ENCODE measurements around the gene DNAH8.

DNAH8 gene

DNA sequence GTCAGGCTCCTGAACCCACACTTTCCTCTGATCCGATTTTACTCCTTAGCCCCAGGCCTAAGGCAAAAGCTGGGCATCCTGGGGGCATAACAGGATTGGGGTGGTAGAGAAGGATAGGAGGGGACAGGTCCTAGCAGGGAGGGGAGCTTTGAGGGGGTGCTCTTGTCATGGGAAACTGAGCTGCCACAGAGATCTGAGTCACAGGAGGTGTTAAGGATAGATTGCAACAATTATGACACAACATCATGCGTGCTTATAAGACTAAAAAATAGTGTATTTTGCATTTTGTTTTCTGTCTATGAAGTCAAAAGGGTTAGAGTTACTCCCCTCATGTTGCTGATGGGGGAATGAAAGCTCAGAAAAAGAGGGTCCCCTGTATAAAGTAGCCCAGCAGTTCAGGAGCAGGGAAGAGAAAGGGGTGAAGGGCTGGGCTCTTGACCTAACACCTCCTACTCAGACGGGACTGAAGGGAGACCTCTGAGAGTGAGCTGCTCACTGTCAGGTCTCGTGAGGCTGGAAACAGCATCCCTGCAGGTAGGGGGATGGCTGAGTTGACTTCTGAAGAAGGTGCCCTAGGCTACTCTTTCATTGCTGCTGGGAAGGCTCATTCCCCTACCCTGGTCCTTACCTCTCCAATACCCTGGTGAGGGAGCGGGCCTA is 335.5 kb downstream of the DNAH8 start:
- DNase-seq (ENCODE audit: low read depth, low spot score): no peak

DNA sequence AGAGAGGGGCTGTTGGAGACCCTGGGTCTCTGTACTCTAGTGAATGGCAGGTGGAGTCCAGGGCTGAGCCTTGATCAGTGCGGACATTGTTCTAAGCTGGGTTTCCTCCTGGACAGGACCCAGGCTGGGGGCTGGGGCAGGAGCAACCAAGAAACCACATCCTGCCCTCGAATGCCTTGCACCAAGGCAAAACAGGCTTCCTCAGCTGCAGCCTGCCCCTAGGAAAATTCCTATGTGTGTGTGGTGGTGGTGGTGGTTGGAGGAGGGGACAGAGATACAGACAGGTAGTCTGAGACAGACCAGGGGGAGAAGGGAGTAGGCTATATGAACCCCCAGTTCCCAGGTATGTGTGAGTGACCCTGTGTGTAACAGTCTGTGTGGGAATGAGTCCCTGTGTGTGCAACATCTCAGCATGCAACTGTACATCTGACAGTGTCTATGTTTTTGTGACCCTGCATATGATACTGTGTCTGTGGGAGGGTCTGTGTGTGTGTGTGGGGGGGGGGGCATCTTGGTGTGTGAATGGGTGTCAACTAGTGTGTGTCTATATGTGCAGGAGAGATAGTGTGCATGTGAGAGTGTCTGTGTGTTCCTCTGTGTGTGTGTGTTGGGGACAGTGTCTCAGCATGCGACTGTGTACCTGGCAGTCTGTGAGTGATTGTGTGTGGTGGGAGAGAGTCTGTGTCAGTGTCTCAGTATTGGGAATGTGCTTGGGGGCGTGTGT is 336.4 kb downstream of the DNAH8 start:
- DNase-seq (ENCODE audit: low read depth, low spot score): no peak

DNA sequence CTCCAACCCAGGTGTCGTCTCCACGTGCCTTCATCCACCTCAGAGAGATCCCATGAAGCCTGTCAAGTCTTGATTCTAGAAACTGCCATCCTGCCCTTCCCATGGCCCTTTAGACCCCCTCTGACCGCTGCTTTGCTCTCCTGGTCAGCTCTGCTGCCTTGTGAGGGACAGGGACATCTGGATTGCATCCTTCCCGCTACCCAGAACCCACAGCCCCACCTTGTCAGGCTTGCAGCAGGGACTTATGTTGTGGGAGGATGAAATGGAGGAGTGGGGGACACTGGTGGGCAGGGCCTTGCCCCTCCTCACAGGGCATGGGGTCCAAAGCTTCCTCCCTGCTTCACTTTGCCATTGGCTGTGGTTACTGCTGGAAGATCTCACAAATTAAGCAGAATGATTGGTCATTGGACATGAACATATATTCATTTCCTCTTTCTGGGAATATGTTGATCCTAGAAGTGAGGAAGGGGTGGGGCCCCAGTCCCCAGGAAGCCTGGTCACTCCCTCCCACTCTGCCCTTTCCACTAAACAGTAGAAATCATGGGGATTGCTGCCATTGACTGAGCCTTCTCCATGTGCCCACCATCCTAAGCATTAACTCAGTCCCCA is 338.0 kb downstream of the DNAH8 start:
- DNase-seq (ENCODE audit: low read depth, low spot score): no peak

DNA sequence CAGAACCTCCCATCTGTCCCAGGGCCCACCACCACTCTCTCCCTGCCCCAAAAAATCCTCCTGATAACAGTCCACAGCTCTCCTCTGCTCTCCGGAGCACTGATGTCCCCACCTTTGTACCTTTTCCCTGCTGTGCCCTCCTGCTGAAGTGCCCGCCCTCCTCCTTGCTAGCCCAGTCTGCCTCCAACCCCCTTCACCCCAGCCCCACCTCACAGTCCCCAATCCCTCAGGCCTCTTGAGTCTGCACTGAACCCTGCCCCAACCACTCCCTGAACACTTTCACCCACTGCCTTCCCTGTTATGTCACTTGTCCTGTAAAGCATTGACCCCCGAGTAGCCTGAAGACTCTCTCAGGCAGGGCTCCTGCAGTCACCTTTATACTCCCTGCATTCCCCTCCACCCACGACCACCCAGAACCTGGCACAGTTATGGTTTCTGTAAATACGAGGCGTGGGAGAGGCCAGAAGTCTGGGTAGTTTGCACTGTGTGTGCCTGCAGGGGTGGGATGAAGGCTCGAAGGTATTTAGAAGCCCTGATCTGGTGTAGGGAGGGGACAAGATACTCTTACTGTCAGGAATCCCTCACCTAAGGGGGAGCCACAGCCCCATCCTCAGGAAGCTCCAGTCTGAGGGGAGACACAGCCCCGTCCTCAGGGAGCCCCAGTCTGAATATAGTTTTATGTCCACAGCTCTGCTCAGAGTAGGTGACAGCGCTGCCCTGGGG is 338.9 kb downstream of the DNAH8 start:
- DNase-seq (ENCODE audit: low read depth, low spot score): no peak

DNA sequence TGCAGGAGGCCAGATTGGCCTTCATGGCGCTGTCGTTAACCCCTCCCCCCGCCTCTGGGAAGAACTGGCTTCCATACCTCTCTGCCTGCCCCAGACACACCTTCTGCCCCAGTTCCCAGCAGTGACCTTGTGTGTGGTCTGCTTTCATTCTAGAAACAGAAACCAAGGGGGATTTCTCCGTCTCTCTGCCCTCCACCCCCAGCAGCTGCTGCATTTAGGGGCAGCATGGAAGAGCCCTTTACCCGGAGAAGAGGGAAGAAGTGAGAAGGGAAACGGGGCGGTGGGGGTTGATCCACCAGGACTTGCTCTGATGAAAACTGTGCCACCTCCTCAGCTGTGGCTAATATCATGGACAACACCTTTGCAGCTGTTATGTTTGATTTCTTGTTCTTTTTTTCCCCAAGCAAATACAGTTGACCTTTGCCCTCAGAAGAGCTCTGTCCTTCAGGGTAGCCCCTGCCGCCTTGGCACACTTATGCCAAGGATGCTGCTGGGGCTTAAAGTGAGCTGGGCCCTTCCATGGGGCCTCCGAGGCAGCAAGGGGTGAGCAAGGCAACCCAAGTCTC is 339.5 kb downstream of the DNAH8 start:
- DNase-seq (ENCODE audit: low read depth, low spot score): no peak

DNA sequence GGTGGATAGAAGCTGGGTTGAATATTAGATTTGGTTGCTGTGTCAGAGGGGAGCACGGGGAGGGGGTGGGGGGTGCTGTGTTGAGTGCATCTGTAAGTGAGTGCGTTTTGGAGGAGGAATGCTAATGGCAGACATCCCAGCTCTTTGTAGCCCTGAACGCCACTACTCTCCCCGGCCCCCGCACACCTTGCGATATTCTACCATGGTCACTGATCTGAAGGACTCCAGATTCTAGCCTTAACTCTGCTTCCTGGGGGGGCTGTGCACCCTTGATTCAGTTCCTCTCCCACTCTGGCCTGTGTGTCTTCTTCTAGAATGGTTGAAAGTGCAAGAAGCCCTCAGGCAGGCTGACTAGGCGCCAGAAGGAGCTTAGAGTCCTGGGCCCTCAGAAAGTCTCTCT is 340.6 kb downstream of the DNAH8 start:
- no peak for DNase-seq (ENCODE audit: low read depth, low spot score)

DNA sequence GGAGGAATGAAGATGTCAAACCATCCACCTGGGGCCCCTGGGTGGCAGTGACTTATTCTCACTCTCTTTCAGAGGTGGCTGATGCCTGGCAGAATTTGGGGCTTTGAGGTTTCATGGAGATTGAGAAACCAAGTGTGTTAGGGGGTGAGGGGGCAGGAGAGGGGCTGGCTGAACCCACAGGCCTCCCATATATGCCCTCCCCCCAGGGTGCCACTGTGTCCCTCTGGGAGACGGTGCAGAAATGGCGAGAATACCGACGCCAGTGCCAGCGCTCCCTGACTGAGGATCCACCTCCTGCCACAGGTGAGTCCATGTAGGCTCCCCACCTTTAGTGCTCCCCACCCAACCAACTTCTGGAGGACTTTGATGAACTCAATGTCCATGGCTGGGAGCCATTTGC is 341.1 kb downstream of the DNAH8 start:
- DNase-seq (ENCODE audit: low read depth, low spot score): no peak

DNA sequence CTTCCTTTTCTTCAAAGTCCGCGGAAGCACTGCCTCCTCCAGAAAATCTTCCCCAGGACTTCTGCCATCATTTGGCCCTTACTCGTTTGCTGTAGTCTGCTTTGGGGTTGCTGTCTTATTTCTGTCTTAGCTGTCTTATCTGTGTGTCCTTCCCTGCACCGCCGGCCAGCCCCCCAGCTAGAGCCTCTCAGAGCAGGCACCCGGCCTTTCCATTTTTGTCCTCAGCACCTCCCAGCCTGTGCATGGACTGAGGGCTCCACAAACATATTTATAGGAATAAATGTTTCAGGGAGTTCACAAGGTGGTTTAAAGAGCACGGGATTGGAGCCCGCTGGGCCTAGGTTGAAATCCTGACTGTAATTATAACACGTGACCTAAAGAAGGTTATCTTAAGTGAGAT is 341.6 kb downstream of the DNAH8 start:
- DNase-seq (ENCODE audit: low read depth, low spot score): no peak

DNA sequence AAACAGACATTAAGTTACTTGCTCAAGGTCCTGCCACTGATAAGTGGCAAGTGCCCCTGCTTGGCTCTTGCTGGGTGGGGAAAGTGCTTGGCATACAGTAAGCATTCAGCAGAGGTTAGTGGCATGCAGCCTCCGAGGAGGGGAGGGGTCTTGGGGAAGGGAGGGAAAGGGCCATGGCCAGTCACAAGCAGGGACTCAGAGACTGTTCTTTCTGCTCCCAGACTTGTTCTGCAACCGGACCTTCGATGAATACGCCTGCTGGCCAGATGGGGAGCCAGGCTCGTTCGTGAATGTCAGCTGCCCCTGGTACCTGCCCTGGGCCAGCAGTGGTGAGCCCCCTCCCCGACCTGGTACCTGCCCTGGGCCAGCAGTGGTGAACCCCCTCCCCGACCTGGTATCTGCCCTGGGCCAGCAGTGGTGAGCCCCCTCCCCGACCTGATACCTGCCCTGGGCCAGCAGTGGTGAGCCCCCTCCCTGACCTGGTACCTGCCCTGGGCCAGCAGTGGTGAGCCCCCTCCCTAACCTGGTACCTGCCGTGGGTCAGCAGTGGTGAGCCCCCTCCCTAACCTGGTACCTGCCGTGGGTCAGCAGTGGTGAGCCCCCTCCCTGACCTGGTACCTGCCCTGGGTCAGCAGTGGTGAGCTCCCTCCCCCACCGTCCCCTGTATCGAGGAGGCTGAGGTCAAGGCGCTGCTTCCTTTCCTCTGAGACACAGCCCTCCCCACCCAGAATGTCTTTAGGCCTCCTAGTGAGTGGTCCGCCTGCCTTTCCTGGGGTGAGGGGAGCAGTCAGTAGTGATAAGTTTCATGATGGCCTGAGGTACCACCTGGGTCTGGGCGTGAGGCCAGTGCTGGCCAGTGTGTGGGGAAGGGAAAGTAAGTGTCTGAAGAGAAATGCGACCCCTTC is 342.4 kb downstream of the DNAH8 start:
- no peak for DNase-seq (ENCODE audit: low read depth, low spot score)

DNA sequence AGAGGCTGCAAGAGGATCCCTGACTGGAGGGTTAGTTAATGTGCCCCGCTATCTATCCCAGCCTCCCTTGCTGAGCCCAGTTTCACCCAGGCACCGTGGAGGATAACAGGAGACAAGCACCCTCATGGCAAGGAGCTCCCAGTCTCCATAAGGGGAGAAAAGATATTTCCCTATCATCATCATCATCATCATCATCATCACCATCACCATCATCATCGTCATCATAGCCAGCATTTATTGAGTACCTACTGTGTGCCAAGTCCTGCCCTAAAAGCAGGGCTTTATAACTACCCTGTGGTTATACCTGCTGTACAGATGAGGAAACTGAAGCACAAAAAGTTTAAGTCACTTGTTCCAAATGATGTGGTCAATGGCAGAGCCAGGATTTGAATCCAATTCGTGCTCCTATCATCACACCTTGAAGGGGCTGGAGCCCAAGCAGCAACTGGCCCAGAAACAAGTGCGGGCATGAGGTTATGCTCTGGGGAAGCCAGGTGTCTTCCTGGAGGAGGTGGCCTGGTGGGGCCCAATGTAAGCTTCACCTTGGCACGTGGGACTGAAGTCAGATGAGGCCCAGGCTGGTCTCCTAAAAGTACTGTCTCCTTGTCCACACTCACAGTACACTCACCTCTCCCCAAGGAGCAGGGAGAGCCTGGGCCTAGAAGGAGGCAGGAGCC is 343.5 kb downstream of the DNAH8 start:
- DNase-seq (ENCODE audit: low read depth, low spot score): no peak

DNA sequence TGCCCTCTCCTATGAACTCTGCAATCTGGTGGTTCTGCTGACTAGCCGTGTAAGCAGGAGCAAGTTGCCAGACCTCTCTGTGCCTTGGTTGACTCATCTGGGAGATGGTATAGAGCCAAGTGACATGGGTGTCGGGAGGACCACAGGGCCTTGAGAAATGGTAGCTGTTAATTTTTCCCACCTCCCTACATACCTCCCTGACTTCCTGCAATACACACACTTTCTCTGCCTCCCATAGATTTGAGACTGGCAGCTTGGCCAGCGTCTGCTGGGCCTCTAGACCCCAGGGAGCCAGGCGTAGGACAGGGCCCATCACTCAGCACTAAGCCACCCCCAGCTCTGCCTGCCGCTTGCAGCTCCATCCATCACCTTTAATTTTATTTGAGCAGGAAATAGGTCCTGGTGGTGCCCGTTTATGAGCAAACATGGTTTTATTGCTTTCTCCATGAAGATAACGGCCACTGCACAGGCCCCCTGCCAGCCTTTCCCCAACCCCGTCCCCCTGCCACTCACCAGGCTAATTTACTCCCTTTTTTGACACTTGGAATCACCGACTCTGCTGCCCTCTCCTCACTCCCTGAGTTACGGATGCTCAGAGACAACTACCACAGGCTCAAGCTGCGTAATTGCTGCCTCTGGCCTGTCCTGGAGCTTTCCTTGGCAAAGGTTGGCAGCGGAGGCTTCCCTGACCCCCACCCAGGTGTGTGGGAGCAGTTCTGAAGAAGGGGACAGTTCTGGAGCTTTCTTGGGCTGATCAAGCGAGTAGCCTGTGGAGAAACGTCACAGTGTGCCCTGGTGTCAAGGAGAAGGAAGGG is 344.6 kb downstream of the DNAH8 start:
- DNase-seq (ENCODE audit: low read depth, low spot score): no peak

DNA sequence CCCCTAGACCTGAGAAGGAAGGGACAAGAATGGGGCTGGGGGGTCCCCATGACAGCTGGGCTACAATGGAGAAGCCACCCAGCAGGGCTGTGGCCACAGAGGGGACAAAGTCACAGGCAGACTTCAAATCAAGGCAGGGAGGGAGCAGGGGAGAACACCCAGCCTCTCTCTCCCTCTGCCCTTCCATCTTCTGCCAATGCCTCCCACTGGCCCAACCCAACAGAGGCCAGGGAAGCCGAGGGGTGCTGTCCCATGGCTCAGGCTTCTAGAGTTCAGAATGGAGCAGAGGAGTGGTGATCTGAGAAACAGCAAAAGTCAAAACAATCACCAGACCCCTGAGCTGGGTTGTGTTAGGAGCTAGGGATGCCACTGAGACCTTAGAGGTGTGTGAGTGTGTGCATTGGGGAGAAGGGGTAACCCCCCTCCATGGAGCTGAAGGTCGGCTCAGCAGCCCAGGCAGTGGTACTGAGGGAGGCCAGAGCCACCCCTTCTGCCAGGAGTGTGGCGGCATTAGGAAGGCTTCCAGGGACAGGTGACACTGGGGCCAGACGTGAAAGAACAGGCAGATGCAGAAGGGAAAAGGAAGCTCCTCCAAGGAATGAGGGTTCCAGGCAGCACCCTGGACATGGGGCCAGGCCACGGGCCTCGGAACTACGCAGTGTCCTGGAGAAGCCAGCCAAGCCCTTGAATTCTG is 345.5 kb downstream of the DNAH8 start:
- DNase-seq (ENCODE audit: low read depth, low spot score): no peak

DNA sequence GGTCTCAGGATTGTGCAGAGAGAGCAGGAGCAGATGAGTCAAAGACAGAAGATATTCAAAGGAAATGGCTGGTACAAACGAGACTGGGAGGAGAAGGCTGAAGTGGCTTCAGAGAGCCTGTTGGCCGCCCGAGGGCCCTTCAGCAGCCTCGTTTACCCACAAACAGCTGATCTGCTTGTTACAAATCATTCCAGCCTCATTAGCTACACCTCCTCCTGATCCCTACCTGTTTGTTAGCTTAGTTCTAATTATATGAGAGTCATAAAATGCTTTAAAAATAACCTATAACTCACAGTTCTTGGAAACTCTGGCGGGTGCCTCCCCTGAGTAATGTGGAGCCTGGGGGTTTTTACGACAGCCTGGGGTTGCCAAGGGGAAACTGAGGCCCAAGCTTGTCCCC is 346.1 kb downstream of the DNAH8 start:
- DNase-seq (ENCODE audit: low read depth, low spot score): no peak

DNA sequence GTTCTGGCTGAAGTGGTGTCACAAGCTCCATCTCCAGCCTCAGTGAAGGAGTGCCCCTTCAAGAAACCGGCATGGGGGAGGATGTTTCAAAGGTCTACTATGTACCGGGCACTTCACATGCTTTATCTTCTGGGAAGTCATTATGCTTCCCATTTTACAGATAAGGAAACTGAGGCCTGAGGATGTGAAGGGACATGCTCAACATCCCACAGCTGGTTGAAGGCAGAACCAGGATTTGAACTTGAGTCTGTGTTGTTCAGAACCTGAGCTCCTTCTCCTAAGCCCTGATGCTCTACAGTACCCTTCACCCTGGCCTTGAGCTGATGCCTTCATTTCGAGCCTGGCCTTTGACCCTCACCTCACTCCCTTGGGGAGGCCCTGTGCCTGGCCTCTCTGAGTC is 346.5 kb downstream of the DNAH8 start:
- no peak for DNase-seq (ENCODE audit: low read depth, low spot score)

DNA sequence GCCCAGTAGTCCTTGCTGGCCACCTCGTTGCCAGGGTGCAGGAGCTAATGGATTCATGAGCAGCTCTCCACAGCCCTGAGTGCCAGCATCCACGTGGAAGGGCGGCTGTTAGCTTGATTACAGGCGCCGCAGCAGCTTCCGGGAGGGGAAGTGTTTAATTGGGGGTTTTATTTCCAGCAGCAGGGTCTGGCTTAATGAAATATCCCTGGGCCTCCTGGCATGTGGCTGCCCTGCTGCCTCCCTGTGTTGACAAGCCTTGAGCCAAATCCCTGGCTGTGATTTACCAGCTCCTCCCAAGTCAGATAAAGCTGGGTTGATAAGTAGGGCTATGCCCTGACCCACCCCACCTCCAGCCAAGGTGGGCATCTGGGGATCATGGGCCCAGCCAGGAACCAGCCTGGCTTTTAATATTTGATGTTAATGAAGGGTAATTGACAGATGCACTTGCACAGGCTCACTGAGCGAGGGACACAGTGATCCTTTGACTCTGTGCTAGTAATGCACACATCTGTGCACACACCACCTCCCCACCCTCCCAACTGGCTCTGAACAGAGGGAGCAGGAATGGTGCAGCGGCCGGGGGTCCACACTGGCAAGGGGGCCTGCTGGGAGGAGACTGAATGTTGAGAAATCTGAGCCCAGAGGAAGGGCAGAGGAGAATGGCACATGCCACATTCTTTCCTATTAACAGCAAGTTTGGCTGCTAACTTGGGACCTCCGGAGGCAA is 347.1 kb downstream of the DNAH8 start:
- DNase-seq (ENCODE audit: low read depth, low spot score): no peak

DNA sequence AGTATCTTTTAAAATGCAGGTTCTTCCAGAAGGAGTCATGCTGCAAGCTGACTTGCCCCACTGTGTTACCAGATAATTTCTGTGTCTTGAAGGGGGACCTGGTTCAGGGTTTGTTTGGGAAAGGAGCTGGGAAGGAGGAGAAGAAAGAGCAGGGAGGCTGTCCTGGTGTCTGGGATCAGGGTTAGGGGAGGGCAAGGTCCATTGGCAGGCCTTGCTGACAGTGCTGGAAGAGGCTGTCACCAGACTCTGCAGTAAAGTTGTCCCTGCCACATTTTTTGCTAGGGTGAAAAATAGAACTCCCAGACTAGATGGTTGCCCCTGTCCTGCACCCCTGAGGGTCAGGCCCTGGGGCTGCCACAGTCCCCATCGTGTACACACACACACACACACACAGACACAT is 348.4 kb downstream of the DNAH8 start:
- no peak for DNase-seq (ENCODE audit: low read depth, low spot score)

DNA sequence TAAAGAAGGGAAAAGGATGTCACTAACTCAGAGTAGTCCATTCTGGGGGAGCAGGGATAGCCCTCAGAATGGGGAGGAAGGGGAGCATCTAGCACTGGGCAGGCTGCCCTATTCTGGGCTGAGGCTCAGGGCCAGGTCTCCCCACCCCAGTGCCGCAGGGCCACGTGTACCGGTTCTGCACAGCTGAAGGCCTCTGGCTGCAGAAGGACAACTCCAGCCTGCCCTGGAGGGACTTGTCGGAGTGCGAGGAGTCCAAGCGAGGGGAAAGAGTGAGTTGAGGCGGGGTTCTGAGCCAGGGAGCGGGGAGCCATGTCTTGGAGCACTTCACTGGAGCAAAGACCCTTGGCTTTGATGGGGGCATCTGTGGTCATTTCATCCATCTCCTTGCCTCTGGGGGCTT is 350.4 kb downstream of the DNAH8 start:
- no peak for DNase-seq (ENCODE audit: low read depth, low spot score)

DNA sequence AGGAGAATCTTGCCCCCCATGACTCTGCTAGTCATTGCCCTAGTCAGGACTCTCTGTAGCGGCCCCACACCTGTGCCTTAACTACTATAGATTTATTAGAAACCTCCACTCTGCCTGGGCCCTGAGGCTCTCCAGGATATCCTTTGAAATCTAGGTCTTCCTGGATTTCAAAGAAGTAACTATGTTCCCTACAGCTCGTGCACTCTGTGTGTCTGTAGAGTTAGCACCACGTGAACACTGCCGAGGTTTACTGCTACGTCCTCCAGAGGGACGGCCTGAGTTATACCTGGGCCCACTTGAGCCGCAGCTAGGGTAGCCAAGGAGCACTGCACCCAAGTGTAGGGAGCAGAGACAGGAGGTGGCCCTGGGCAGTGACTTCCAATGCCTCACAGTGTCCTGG is 353.3 kb downstream of the DNAH8 start:
- no peak for DNase-seq (ENCODE audit: low read depth, low spot score)
